OCI-LY7 (cell line): ENCODE data around the gene GPR137B. TPM values are rescaled to one million over a fixed set of nuclear protein-coding genes. Genes with fewer than 3 reads are reported as not detected.

Experiments
- BruUV-seq: library from RNA; stranded (reverse); fragments of 400-500 nt; replicated peaks from 2 replicates; lab custom pipeline; 2021; lab: Mats Ljungman, UMichigan
- CTCF ChIA-PET: fragments of 300-600 bp; sonication (Branson Sonifier 250); formaldehyde crosslinking; loops from one replicate; lab custom pipeline; 2022; ENCODE audit warnings: antibody characterized with exemption; ENCODE audit not compliant: unreplicated experiment; lab: Charles Lee
- POLR2A ChIA-PET: fragments of 300-600 bp; sonication (Branson Sonifier 250); formaldehyde crosslinking; loops from one replicate; lab custom pipeline; 2022; ENCODE audit warnings: antibody characterized with exemption; lab: Charles Lee
- DNase-seq: peaks from one replicate; pipeline ENCODE4 v3.0.0-alpha.2; 2015; ENCODE audit warnings: low spot score
- H2AFZ ChIP-seq: fragments of 200-600 bp; sonication (generic), shearing (Covaris generic); 2 replicates; pipeline ENCODE4 v1.6.1; 2014; ENCODE audit warnings: mild to moderate bottlenecking, antibody characterized with exemption, low read length, moderate library complexity
- H3K27ac ChIP-seq: fragments of 200-600 bp; sonication (generic); 2 replicates; pipeline ENCODE4 v1.5.1; 2014; ENCODE audit warnings: mixed run types, low read depth, mild to moderate bottlenecking, moderate library complexity, low read length, inconsistent platforms; ENCODE audit not compliant: poor library complexity, severe bottlenecking
- H3K36me3 ChIP-seq: fragments of 200-600 bp; sonication (generic); 2 replicates; pipeline ENCODE4 v1.6.1; 2014; ENCODE audit warnings: mild to moderate bottlenecking, antibody characterized with exemption, low read length, moderate library complexity, mixed read lengths; ENCODE audit not compliant: insufficient read depth
- H3K4me1 ChIP-seq: fragments of 200-600 bp; sonication (generic); 2 replicates; pipeline ENCODE4 v1.5.1; 2014; ENCODE audit warnings: mild to moderate bottlenecking, low read length; ENCODE audit not compliant: insufficient read depth, poor library complexity, severe bottlenecking
- H3K4me2 ChIP-seq: fragments of 200-600 bp; sonication (generic); 2 replicates; pipeline ENCODE4 v1.6.1; 2014; ENCODE audit warnings: mild to moderate bottlenecking, low read length
- H3K4me3 ChIP-seq: fragments of 200-600 bp; sonication (generic); 2 replicates; pipeline ENCODE4 v1.5.1; 2014; ENCODE audit warnings: mild to moderate bottlenecking, low read depth, low read length; ENCODE audit not compliant: poor library complexity, severe bottlenecking
- H3K79me2 ChIP-seq: fragments of 200-600 bp; sonication (generic); 2 replicates; pipeline ENCODE4 v1.6.1; 2016; ENCODE audit warnings: low read depth, mild to moderate bottlenecking, low read length, moderate library complexity, mixed read lengths; ENCODE audit not compliant: insufficient read depth
- H3K9me2 ChIP-seq: fragments of 200-600 bp; sonication (generic); 2 replicates; pipeline ENCODE4 v1.6.1; 2016; ENCODE audit warnings: mild to moderate bottlenecking, low read length, mixed read lengths; ENCODE audit not compliant: insufficient read depth
- H3K9me3 ChIP-seq: fragments of 200-600 bp; sonication (generic); 2 replicates; pipeline ENCODE4 v1.6.1; 2014; ENCODE audit warnings: mild to moderate bottlenecking, mixed run types, low read length, mixed read lengths
- H4K20me1 ChIP-seq: fragments of 200-600 bp; sonication (generic); 2 replicates; pipeline ENCODE4 v1.6.1; 2014; ENCODE audit warnings: mild to moderate bottlenecking, antibody characterized with exemption, low read length, moderate library complexity, mixed read lengths; ENCODE audit not compliant: insufficient read depth
- CTCF ChIP-seq: fragments of 200-600 bp; sonication (generic); conservative IDR thresholded peaks from 2 replicates; pipeline ENCODE4 v1.5.1; 2014; ENCODE audit warnings: mild to moderate bottlenecking, antibody characterized with exemption, low read length, moderate library complexity, mixed read lengths
- EZH2phosphoT487 ChIP-seq: fragments of 200-600 bp; sonication (generic); IDR thresholded peaks from 2 replicates; pipeline ENCODE4 v1.6.1; 2018; ENCODE audit warnings: low read depth, borderline replicate concordance, mild to moderate bottlenecking, mixed run types, antibody characterized with exemption, low read length, moderate library complexity, mixed read lengths
- intact Hi-C: fragments of 100-400 bp; cut with micrococcal nuclease; formaldehyde crosslinking; loops from one replicate; pipeline ENCODE4 v1.10.0; 2022; ENCODE audit not compliant: unreplicated experiment
- total RNA-seq, 2 experiments: library from RNA; depleted of rRNA in 1 of 2; stranded (reverse); fragments of >200 nt in 1 of 2; shearing (Covaris generic) in 1 of 2; gene quantifications; 2 replicates each; pipeline ENCODE4 v1.2.3, GENCODE V29; 2014 to 2022

Gene GPR137B
- total RNA-seq, 2 experiments from 2014 or later, result 2.8 to 3.1 TPM

- DNase-seq, result no peak
- TF ChIP-seq CTCF (no peak), EZH2phosphoT487 (no peak)
- no peak overlapping the region for H3K27ac ChIP-seq
- ChIA-PET POLR2A (interaction anchor here (0.5 to 0.9 kb wide), 2 partner anchors 26 to 79 kb away, joined by 3 read pairs; no protein-coding TSS in a partner anchor), CTCF (no interaction called here)
- no peaks in the 10 kb centered on the region for H3K79me2 ChIP-seq
- no peaks in the 10 kb centered on the region for H4K20me1 ChIP-seq
- intact Hi-C loops, result no loop called here
- H3K9me2 ChIP-seq, result no peaks in the 10 kb centered on the region
- H2AFZ ChIP-seq, result no peak overlapping the region
- H3K4me3 ChIP-seq, result no peak overlapping the region
- BruUV-seq, result no TSS peak
- H3K9me3 ChIP-seq, result no peaks in the 10 kb centered on the region
- no peaks in the 10 kb centered on the region for H3K4me1 ChIP-seq
- peaks cover 14% of the 10 kb centered on the region; the same call in 1 of the 2 replicates for H3K36me3 ChIP-seq
- no peak overlapping the region for H3K4me2 ChIP-seq
Observed at GRCh38 chr1:236211815-236212214, 69.5 kb downstream of the GPR137B start.

GRCh38 chr1:236213534-236213933 lies 71.2 kb downstream of the GPR137B start:
- POLR2A ChIA-PET, result interaction anchor here (0.6 to 1.0 kb wide), 4 partner anchors 18 to 67 kb away, joined by 3 to 4 read pairs (median 3); no protein-coding TSS in a partner anchor
- Histone ChIP-seq H3K4me3 (no peak overlapping the region), H3K27ac (no peak overlapping the region), H2AFZ (no peak overlapping the region), H3K9me3 (no peaks in the 10 kb centered on the region), H3K9me2 (no peaks in the 10 kb centered on the region), H3K79me2 (no peaks in the 10 kb centered on the region), H4K20me1 (no peaks in the 10 kb centered on the region), H3K4me1 (no peaks in the 10 kb centered on the region), H3K36me3 (peaks cover 14% of the 10 kb centered on the region), H3K4me2 (no peak overlapping the region)
- BruUV-seq, result no TSS peak
- DNase-seq, result no peak
- intact Hi-C loops, result no loop called here
- CTCF ChIA-PET, result no interaction called here
- TF ChIP-seq CTCF (no peak), EZH2phosphoT487 (no peak)

- no peak for TF ChIP-seq CTCF
- TF ChIP-seq EZH2phosphoT487, result no peak
- H3K9me2 ChIP-seq, result no peaks in the 10 kb centered on the region
- no peak overlapping the region for H3K4me3 ChIP-seq
- no peak overlapping the region for H2AFZ ChIP-seq
- no peak for DNase-seq
- H3K4me2 ChIP-seq, result no peak overlapping the region
- H3K36me3 ChIP-seq, result peaks cover 14% of the 10 kb centered on the region
- no peaks in the 10 kb centered on the region for H4K20me1 ChIP-seq
- no peaks in the 10 kb centered on the region for H3K4me1 ChIP-seq
- ChIA-PET CTCF (no interaction called here), POLR2A (interaction anchor here (1.6 kb wide), 1 partner anchor 24 kb away, joined by 4 read pairs; no protein-coding TSS in a partner anchor)
- no peaks in the 10 kb centered on the region for H3K79me2 ChIP-seq
- no TSS peak for BruUV-seq
- intact Hi-C loops, result no loop called here
- no peak overlapping the region for H3K27ac ChIP-seq
- no peaks in the 10 kb centered on the region for H3K9me3 ChIP-seq
Observed at GRCh38 chr1:236214761-236215160, 72.4 kb downstream of the GPR137B start.
